GDM1 (cell line): ENCODE measurements around the gene NEURL4.

Source experiments
- DNase-seq: peaks from one replicate; lab custom pipeline; 2025; lab: John Stamatoyannopoulos, UW

NEURL4 gene

GRCh38 chr17:7323731-7324437 is 5.3 kb downstream of the NEURL4 start:
- DNase-seq = no peak

- no peak for DNase-seq
Measured at GRCh38 chr17:7322520-7323194, 6.5 kb downstream of the NEURL4 start.

- DNase-seq = no peak
Measured at GRCh38 chr17:7321466-7321865, 7.7 kb downstream of the NEURL4 start.

DNA sequence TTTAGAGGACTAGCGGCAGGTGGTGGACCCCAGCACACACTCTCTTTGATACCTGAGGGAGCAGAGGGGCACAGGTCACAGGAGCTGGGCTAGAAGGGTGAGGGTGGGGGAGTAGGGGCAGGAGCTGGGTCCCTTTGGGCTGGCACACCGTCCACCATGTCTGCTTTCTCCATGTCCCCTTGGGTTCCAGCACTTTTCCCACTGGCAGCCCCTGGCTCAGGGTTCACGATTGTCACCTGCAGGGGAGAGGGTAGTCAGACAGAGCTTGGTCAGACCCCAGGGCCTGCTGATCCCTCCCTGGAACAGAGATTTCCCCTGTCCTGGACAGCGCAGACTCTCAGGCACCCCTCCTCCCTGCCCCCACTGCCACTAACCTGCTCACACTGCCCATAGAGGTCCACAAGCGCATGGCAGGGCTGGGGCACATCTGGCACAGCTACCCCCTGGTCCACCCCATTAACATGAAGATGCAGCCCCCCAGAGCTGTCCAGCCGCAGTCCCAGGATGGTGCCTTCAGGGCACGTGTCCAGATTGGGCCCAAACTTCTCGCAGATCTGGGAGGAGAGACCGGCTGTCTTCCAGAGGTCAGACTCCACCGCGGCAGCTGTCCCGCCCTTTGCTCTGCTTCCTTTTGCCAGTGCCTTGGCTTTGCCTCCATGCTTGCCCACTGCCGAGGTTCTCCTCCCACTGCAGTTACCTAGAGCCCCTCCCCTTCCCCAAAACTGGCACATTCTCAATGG is 10.8 kb downstream of the NEURL4 start:
- DNase-seq = no peak

DNA sequence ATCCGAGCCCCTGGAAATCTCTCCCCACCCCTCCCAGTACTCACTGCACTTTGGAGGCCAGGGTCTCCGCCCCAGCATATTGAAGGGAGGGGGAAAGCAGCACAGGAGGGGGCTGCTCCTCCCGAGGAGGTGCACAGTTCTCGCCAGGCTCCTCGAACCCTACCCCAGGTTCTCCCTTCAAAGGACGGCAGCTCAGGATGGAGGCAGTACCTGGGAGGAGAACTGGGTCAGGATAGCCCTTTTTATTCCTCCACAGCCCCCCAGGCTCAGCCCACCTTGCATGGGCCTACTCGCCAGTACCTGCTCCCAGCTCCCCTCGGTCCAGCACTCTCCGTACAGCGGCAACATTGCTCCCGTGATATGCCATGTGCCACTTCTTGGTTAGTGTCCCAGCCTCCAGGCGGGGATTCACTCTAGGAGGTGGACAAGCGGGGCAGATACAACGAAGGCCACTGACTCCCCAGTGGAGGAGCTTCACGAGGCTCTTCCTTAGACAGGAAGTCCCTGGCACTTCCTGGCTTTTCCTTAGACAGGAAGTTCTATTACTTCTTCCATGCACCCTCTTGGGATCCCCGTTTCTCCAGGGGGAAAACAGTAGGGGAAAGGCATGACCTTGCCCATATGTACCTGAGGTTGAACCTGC is 11.9 kb downstream of the NEURL4 start:
- no peak for DNase-seq

GRCh38 chr17:7315570-7316235 is 13.4 kb downstream of the NEURL4 start:
- DNase-seq = no peak

DNA sequence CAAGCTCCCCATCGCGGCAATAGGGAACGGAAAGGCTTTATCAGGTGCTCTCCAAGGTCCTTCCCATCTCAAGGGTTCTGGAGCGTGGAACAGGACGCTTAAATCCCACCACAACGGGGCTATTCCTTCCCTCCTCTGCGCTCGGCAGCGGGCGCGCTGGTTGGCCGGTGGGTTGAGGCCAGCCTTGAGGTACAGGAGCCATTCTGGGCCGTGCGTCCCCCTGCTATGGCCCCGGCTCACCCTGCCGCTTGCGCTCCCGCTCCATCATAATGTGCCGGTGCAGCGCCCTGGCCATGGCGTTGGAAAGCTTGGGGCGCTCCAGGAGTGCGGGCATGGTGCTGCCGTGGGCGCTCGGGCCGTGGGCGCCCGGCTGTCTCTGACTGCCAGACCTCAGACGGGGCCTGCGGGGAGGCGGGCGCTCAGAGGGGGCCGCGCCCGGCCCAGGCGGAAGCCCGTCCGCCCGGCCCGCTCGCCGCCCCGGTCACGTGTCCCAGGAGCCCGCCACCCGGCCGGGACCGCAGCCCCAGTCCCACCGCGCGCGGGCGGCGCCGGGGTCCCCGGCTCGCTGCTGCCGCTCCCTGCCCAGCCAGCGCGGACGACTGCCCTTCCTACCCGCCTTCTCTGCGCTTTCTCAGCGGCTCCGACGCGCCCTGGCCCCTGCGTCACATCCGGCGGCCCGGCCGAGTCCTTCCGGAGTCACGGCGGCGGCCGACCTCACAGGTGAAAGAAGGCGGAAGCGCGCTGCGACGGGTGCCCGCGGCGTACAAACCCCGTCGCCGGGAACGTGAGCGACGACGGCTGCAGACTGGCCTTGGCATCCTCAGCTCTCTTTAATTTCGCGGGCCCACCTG is 14.2 kb downstream of the NEURL4 start, which contains the start of gene GPS2:
TSS of gene GPS2 (minus strand) at position 642 of the 851 bp plus-strand sequence. CDS start at position 334, 308 bp downstream.
- peak; percentile 71 for DNase-seq

DNA sequence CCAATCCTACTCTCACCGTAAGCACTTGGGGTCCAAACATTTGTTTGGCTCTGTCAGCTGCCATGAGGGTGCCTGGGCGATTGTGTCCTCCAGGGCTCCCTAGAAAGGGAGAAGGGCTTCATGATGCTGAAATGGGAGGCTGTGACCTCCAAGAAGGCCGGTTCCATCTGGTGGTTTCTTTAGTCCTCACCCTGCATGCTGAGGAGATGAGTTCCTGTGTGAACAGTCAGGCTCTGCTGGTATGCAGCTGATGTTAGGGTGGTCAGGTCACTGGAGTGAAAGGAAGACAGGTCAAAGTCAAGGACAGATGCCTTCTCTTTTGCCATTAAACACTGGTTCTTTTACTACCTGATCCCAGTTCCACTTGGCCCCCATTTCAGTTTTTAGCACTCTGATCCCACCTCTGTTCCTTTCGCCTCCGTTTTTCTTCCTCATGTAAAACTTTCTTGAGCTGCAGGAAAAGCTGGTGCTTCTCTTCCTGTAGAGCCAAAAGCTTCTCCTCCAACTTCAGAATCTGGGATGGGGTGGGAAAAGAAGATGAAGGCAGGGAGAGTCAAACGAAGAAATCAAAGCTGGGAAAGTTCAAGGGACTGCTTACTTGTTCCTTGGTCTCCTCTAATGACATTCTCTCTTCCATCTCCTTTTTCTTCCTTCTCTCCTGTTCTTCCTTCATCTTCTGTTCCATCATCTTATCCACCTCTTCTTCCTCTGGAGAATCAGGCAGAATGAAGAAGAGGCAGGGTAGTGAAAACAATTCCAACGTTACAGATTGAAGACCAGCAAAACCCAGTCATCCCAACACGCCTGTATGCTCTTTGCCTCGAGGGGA is 15.0 kb downstream of the NEURL4 start:
- DNase-seq = no peak

DNA sequence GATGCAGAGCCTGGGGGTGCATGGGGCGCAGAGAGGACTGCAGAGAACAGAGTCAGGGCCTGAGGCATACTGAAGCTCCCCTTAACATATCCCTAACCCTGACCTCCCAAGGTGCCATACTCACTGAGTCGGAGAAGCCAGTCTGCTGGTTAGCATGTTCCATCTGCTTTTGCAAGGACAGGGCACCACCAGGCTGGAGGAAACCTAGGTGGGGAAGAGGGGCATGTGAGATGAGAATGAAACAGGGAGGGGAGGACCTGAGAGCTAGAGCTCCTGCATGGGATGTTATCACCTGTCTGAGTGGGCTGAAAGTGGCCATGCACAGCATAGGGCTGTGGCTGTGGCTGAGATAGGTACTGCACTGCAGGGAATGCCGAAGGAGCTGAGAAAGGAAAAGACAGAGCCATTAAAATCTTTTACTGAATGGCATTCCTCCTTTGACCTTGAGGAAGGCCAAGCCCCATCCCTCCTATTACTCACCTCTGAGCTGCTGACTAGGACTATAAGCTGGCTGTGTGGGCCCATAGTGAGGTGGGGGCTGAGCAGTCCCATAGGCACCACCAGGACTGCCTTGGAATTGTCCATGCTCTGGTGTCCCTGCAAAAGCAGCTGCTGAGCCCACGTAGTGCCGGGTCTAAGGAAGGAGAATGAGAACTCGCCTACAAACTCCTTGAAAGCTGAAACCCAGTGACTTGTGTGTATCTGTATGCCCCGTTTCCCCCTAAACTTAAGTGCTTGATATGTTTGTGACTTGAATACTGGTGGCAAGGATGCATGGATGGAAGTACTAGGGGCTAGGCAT is 15.8 kb downstream of the NEURL4 start:
- DNase-seq = no peak

DNA sequence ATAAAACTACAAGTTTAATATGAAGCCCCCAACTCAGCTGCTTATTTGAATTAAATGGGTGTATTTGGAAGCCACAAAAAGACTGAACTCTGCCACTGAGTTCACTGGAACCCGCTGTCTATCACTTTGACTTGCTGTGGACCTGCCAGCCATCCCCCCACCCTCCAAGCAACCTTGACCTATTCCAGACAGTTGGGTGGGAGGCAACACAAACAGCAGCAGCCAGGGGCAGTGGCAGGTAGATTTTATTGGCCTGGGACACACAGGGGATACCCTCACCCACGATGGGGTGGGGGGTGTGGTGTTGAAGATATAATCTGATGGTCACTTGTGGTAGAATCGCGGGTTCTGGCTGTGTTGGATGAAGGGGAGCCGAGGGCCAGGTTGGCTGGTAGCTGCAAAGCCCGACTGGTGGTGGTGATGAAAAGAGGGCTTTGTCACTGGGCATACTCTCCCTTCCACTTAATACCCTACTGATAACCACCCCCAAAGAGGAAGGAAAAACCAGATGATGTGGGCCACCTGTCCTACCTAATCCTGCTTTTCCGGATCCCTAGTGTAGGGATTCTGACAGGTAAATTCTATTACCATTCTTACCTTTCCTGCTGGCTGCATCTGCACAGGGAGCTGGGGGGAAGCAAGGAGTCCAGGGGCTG is 16.6 kb downstream of the NEURL4 start:
- DNase-seq = no peak

DNA sequence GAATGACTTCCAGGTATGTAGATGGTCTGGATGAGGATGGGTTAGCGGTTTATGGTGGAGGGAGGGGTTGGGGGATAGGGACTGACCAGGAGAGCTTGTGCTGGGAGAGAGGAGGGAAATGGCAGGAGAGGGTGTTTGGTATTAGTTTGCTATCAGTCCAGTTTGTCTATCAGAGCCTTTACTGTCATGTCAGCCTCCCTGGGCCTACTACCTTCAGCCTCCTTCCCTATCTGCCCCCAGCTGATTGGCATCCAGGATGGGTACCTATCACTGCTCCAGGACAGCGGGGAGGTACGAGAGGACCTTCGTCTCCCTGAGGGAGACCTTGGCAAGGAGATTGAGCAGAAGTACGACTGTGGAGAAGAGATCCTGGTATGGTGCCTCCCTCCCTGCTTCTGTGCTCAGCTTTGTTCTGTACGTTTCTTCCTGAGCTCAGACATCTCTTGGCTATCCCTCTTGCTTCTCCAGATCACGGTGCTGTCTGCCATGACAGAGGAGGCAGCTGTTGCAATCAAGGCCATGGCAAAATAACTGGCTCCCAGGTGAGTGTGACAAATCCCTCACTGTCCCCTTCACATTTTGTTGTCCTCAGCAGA is 17.9 kb downstream of the NEURL4 start:
- no peak for DNase-seq

- no peak for DNase-seq
Measured at GRCh38 chr17:7309628-7310027, 19.5 kb downstream of the NEURL4 start.

DNA sequence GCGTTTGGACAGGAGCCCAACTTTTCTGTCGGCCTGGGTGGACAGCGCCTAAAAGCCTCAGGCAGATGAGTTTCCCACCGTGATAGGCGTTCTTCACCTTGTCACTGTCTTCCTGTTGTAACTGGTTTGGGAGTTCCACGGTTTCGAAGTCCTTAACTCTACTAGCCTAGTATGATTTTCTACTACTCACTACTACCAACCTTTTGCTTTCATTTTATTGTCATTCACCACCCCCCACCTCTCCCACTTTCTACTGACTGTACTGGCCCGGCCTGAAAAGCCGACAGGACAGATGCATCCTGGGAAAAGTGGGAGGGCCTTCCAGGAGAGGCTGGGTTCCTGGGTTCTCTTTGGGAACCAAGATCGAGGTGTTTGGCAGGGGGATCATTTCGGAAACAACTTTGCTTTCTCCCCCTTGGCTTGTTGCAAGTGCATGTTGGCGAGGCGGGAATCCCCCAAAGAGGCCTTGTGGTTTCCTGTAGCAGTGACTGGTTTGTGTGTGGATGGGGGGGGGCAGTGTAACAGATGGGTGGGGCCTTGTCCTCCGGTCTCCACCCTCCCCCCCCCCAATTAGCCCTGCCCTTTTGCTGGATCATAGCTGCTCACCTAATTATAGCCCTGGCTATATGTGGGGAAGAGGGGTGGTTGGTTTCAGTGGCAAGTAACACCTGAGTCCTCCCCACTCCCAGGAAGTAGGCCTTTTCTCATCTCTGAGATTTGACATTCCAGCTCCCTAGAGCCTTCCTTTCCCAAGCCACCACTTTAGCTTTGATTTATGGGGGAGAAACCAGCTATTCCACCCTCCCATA is 20.3 kb downstream of the NEURL4 start:
- peak; percentile 68 for DNase-seq

GRCh38 chr17:7307686-7308624 is 21.2 kb downstream of the NEURL4 start:
- DNase-seq = peak; percentile 41

DNA sequence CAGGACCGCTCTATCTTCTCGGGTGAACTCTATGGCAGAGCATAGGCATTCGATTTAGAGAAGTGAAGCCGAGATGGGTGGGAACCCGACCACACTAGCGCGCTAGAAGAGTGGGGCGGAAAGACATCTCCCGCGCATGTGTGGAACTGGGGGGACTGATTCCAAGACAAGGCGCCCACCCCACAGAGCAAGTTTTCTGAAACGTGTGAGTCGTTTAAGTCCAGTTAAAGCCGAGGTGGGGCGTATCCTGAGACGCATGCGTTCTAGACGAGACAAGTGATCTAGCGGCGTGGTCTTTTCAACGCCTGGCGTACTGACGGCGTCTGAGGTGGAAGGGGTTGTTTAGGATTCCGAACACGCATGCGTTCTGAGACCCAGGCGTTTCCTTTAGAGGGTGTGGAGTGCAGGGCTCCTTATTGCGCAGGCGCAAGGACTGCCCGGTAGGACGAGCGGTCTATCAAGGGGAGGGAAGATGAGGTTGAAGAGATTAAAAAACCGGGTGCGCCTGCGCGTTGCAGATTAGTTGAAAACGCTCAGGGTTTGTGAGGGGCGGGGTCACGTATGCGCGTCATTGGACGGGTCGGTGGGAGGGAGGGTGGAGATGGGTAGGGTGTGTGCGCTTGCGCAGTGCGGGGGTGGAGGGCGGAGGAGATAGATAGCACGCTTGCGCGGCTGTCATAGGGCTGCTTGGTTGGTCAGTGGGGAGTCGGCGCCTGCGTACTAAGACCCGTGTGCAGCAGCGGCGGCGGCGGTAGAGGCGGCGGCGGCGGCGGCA is 22.0 kb downstream of the NEURL4 start, which contains the start of gene EIF5A:
TSS of gene EIF5A (plus strand) at position 718 of the 775 bp plus-strand sequence. CDS start 2,008 bp downstream, outside the sequence.
- DNase-seq = peak; percentile 100
